Tibial artery (tissue), 4 donors: ENCODE measurements around the gene CABP2.

ENCODE experiments used
- DNase-seq, 2 donors: peaks; one replicate each; pipeline ENCODE4 v3.0.0-alpha.2; 2019
- H3K27ac ChIP-seq, 2 donors: fragments of 200-600 bp; sonication (generic) in 1 of 2; 1 replicate in 1 of 2; 2 replicates in 1 of 2; pipeline ENCODE4 v1.5.1; 2018 to 2019; ENCODE audit warnings: mild to moderate bottlenecking in 1 of 2
- H3K27me3 ChIP-seq, 2 donors: fragments of 200-600 bp; sonication (generic) in 1 of 2; one replicate each; pipeline versions ENCODE4 v1.5.1 to v1.6.0; 2016 to 2019
- H3K36me3 ChIP-seq, 3 donors: fragments of 200-600 bp; sonication (generic) in 2 of 3; one replicate each; pipeline ENCODE4 v1.5.1; 2016 to 2019; ENCODE audit warnings: mild to moderate bottlenecking in 2 of 3
- H3K4me1 ChIP-seq, 4 donors: fragments of 200-600 bp; sonication (generic) in 2 of 4; 1 replicate in 3 of 4; 2 replicates in 1 of 4; pipeline ENCODE4 v1.5.1; 2016 to 2019
- H3K4me3 ChIP-seq, 2 donors: fragments of 200-600 bp; sonication (generic) in 1 of 2; 1 replicate in 1 of 2; 2 replicates in 1 of 2; pipeline ENCODE4 v1.5.1; 2018 to 2019; ENCODE audit warnings: mild to moderate bottlenecking in 2 of 2
- H3K9me3 ChIP-seq, 3 donors: fragments of 200-600 bp; sonication (generic) in 1 of 3; one replicate each; pipeline ENCODE4 v1.5.1; 2016 to 2019
- CTCF ChIP-seq, 2 experiments: fragments of 200-600 bp in 1 of 2; fragments of 450-650 bp in 1 of 2; IDR thresholded peaks; one replicate each; pipeline ENCODE4 v1.5.1; 2017 to 2019; ENCODE audit warnings: antibody characterized with exemption in 2 of 2, mild to moderate bottlenecking in 1 of 2, moderate library complexity in 1 of 2
- intact Hi-C: fragments of 100-400 bp; cut with DNase I; formaldehyde crosslinking; loops from one replicate; pipeline ENCODE4 v1.15.0; 2023; ENCODE audit warnings: low total_unique reads

Gene CABP2

GRCh38 chr11:67494371-67495233, 28.6 kb downstream of the CABP2 start:
- no peak overlapping the region for H3K27ac ChIP-seq
- intact Hi-C loops, result no loop called here
- peaks cover 17 to 88% (median 74%) of the 10 kb centered on the region in 3 donors for H3K36me3 ChIP-seq
- DNase-seq, result no peak
- no peaks in the 10 kb centered on the region for H3K27me3 ChIP-seq
- no peak overlapping the region for H3K4me3 ChIP-seq
- no peaks in the 10 kb centered on the region for H3K4me1 ChIP-seq
- H3K9me3 ChIP-seq, result no peaks in the 10 kb centered on the region
- no peak for TF ChIP-seq CTCF (IDR thresholded peaks at IDR 0.05)

- H3K27me3 ChIP-seq, result no peaks in the 10 kb centered on the region
- no peak overlapping the region for H3K27ac ChIP-seq
- H3K4me1 ChIP-seq, result no peaks in the 10 kb centered on the region
- intact Hi-C loops, result no loop called here
- no peak for TF ChIP-seq CTCF (IDR thresholded peaks at IDR 0.05)
- H3K36me3 ChIP-seq, result peaks cover 22 to 97% (median 82%) of the 10 kb centered on the region in 3 donors
- no peaks in the 10 kb centered on the region for H3K9me3 ChIP-seq
- H3K4me3 ChIP-seq, result no peak overlapping the region
- DNase-seq, result peak in 1 of 2 donors; percentile 66
These were observed 29.5 kb downstream of the CABP2 start for GRCh38 chr11:67493548-67494370.

GRCh38 chr11:67492801-67493547, 30.3 kb downstream of the CABP2 start:
- no peak for DNase-seq
- Histone ChIP-seq H3K4me1 (no peaks in the 10 kb centered on the region), H3K36me3 (peaks cover 22 to 94% (median 83%) of the 10 kb centered on the region in 3 donors), H3K9me3 (no peaks in the 10 kb centered on the region), H3K27ac (no peak overlapping the region), H3K4me3 (no peak overlapping the region), H3K27me3 (no peaks in the 10 kb centered on the region)
- intact Hi-C loops, result no loop called here
- no peak for TF ChIP-seq CTCF (IDR thresholded peaks at IDR 0.05)

GRCh38 chr11:67492069-67492727, 31.0 kb downstream of the CABP2 start:
- no peaks in the 10 kb centered on the region for H3K27me3 ChIP-seq
- no peak overlapping the region for H3K4me3 ChIP-seq
- DNase-seq, result no peak
- TF ChIP-seq CTCF (IDR thresholded peaks at IDR 0.05), result no peak
- no peaks in the 10 kb centered on the region for H3K4me1 ChIP-seq
- intact Hi-C loops, result no loop called here
- H3K27ac ChIP-seq, result no peak overlapping the region
- no peaks in the 10 kb centered on the region for H3K9me3 ChIP-seq
- H3K36me3 ChIP-seq, result peaks cover 29 to 94% (median 86%) of the 10 kb centered on the region in 3 donors
